GM18867 (cell line): ENCODE results near the gene LGALS7.
"Not testable (repeated sequence)": the region's sequence is repeated elsewhere in the genome, so short reads cannot be mapped to it uniquely, and the experiment has no call there.

Experiments used
- ATAC-seq: cut with Tn5 transposase; IDR thresholded peaks from one replicate; pipeline ENCODE4 v1.9.1; 2021; ENCODE audit warnings: mild to moderate bottlenecking, moderate library complexity; ENCODE audit not compliant: unreplicated experiment

LGALS7 gene

DNA sequence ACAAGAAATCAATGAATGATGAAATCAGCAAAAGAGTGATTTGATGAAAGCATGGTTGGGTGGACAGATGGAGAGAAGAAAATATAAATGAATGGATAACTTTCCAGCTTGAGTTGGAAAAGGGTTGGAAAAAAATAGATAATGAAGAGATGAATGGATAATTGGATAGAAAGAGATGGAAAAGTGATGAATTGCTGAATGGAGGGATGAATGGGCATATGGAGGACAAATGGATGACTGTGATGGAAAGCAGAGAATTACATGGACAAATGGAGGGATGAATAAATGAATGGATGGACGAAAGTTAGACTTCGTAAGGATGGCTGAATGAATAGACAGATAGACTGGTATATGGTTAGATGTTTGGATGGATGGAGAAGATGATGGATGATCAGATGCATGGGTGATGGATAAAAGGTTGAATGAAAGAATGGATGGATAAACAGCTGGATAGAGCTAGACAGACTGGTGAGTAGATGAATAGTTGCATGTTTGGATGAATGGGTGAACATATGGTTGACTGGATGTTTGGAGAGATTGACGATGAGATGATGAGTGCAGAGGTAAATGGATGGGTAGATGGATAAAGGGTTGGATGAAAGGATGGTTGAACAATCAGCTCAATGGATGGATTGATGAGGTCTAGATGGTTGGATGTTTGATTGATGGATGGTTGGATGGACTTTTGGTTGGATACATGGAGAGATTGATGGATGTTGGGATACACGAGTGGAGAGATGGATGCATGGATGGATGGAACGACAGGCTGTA lies 27.4 kb upstream of the LGALS7 start:
- ATAC-seq: no peak

DNA sequence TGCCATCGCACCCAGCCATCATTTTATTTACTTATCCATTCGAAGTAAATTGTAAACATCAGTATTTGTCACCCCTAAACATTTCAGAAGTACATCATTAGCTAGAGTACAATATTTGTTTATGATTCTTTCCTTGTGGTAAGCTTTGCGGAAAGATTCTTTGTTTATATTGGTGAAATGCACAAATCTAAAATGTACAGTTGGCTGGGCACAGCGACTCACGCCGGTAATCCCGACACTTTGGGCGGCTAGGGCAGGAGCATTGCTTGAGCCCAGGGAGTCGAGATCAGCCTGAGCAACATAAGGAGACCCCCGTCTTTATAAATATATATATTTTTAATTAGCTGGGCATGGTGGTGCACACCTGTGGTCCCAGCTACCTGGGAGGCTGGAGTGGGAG lies 25.8 kb upstream of the LGALS7 start:
- no peak for ATAC-seq

DNA sequence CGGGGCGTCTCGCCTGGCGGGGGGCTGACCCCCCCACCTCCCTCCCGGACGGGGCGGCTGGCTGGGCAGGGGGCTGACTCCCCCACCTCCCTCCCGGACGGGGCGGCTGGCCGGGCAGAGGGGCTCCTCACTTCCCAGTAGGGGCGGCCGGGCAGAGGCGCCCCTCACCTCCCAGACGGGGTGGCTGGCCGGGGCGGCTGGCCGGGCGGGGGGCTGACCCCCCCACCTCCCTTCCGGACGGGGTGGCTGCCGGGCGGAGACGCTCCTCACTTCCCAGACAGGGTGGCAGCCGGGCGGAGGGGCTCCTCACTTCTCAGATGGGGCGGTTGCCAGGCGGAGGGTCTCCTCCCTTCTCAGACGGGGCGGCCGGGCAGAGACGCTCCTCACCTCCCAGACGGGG lies 24.5 kb upstream of the LGALS7 start:
- not testable (repeated sequence) for ATAC-seq

DNA sequence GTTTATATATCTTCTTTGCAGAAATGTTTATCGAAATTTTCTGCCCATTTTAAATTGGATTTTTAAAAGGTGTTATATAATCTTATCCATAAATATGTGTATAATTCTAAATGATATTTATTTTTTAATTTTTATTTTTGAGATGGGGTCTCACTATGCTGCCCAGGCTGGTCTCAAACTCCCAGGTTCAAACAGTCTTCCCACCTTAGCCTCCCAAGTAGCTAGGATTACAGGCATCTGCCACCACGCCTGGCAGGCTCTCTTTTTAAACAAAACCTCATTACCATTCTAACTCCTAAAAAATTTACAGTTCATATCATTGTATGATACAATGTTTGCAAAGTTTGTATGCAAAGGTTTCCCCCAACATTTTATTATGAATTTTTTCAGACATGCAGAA lies 22.8 kb upstream of the LGALS7 start:
- ATAC-seq: no peak

DNA sequence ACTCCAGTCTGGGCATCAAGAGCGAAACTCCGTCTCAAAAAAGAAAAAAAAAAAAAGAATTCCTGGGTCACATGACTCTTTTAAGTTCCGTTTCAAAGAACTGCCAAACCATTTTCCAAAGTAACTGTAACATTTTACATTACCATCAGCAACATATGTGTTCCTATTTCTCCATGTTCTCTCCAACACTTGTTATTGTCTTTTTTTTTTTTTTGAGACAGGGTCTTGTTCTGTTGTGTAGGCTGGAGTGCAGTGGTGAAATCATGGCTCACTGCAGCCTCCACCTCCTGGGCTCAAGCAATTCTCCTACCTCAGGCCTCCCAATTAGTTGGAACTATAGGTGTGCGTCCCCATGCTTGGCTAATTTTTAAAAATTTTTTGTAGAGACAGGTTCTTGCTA lies 22.2 kb upstream of the LGALS7 start:
- ATAC-seq: no peak

DNA sequence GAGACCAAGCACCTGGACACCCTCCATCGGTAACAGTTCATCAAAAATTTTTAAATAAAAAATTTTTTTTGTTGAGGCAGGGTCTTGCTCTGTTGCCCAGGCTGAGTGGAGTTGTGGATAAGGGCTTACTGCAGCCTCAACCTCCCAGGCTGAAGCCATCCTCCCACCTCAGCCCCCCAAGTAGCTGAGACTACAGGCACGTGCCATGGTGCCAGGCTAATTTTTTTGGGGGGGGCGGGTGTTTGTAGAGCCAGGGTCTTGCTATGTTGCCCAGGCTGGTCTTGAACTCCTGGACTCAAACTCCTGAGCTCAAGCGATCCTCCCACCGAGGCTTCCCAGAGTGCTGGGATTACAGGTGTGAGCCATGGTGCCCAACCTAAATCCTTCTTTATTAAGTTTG lies 20.4 kb upstream of the LGALS7 start:
- ATAC-seq: no peak

DNA sequence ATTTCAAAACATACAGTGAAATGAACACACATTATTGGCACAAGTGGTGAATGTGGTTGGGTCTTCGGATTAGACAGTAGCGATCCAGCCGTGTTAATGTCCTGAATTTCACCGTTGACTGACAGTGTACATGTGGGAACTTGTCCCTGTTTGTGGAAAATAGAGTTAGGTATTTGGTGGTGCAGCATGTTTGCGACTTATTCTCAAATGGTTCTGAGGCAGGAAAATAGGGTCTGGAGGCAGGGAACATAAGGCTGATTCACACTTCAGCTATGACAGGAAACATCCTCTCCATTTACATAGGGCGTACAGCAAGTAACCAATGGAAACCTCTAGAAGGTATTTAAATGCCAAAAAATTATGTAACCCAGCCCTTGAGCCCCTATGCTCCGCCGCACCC lies 19.9 kb upstream of the LGALS7 start:
- no peak for ATAC-seq

DNA sequence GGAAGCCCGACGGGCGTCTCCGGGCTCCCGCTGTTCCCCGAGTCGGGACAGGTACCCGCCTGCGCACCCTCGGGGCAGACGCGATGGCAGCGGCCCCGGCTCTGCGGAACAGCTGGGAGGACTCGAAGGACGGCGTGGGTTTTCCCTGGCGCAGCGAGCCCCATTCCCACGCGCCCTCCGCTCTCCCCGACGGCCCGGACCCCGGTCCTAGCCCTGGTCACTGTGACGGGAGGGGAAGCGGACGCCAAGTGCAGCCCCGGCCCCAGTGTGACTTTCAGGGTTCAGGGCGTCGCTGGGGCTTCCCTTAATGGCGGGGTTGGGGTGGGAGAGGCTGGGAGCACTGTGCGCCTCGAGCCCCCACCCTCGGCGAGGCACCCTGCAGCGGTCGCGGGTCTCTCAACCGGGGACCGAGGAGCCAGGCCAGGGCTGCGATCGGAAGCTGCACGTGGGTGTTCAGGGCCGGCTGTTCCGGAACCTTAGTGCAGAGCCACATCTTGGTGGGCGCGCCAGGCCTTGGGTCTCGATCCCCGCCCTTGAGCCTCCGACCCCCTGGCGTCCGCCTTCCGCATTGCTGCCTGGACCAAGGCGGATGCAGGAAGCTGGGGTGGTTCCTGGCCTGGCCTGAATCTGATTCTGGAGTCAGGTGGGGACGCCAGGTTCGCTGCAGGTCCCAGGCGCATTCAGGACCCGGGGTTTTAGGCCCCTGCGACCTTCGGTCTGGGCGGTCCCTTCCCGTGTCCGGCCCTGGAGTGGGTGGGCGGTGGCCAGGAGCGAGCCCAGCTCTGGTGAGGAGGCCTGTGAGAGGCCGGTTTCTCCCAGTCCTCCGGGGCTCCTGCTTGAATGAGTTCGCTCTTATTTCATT lies 19.2 kb upstream of the LGALS7 start:
- no peak for ATAC-seq

DNA sequence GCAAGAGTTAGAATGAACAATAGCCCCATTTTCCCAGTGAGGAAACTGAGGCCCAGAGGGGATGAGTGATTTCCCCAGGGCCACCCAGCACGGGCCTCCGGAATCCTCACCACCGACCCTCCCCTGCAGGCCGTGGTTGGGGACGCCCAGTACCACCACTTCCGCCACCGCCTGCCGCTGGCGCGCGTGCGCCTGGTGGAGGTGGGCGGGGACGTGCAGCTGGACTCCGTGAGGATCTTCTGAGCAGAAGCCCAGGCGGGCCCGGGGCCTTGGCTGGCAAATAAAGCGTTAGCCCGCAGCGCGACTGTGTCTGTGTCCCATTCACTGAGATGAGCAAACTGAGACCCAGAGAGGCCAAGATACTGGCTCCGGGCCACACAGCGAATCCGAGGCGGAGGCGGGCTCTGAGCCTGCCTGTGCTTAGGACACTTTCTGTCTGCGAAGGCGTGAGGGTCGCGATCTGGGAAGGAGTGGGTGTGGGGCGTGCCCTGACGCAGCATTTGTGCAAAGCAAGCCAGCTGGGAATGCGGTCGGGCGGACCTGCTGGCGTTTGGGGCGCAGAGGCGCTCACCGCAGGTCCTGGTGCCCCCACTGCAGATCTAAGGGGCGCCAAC lies 18.2 kb upstream of the LGALS7 start:
- ATAC-seq: not testable (repeated sequence)

DNA sequence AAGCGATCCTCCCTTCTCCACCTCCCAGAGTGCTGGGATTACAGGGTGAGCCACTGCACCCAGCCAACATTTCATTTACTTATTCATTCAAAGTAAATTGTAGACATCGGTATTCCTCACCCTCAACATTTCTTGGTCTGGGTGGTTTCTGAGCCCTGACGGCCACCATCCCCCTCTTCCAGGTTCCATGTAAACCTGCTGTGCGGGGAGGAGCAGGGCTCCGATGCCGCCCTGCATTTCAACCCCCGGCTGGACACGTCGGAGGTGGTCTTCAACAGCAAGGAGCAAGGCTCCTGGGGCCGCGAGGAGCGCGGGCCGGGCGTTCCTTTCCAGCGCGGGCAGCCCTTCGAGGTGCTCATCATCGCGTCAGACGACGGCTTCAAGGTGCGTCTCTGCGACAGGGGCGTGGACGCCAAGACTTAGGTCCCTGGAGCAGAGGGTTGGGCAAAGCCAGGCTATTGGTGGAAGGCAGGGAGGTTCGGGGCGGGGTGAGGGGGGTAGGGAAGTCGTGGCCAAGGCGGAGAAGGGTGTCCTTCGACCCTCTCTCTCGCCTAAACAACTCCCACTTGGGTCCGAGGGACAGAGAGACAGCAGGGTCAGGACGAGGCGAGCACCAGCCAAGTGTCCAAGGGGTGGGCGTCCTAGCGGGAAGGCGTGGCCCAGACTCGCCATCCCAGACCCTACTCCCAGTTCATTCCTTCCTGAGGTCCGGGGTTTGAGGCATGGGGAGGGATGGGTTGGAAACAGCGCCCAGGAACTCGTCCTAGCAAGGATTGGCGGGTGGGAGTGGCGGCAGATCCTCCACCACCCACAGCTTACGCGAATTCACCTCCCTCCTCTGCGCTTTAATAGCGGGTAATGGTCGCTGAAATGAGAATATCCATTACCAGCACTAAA lies 17.4 kb upstream of the LGALS7 start:
- ATAC-seq: not testable (repeated sequence)

DNA sequence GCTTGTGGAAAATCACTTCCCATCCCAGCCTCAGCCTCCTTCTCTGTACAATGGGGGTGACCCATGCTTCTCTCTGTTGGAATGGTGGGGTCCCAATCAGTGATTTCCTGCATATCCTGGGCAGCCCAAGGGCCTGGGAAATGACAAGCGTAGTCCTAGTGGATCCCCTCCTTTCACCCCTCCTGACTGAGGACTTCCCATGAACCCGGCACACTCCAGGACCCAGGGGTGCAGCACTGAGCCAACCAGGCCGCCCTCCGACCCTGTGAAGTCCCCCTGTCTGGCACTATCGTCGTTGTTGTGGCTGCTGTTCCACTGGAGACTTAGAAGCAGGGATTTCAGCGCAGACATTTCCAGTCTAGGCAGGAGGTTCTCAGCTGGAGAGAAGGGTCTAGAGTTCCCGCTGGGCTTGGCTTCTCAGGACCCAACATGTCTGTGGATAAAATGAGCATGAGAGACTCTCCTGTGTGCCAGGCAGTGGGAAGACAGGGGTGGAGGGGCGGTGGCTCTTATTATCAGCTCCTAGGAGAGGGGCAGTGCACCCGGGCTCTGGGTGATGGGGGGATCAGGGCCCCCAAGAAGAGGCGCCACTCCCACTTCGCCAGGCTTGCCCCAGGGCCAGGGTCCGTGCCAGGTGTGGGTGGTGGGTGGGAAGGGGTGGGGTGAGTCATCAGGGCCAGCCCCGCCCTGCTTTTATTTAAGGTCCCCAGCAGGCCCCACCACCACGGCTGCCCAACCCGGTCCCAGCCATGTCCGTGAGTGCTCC lies 15.3 kb upstream of the LGALS7 start, which contains the start of gene LGALS7B:
TSS of gene LGALS7B (plus strand) at position 723 of the 766 bp plus-strand sequence. CDS start at position 750, 27 bp downstream.
- ATAC-seq: no peak

DNA sequence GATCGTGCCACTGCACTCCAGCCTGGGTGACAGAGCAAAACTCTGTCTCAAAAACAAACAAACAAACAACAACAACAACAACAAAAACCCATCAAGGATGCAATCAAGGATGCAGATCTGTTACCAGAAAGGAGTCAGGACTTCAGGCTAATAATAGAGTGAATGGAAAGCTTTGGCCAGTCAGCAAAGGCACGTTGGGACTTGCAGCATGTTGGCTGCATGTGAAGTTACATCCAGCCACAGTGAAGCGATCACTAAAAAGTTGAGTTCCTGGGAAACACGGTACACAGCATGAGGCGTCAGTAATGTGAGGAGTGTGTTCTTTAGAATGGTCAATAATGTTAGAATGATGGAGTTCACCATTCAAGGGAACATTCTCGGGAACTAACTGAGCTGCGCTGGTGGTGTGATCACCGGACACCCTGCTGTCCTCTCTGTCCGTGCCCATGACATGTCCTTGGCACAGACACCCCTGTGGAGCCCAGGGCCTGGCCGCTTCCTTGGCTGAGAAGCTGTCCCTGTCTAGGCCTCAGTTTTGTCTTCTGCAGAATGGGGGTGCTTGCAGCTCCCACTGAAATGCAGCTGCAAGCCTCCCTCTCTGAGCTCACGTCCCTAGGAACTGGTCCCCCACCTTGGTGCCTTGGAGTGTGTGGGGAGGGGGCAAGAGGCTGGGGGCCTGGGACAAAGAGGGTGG lies 13.4 kb upstream of the LGALS7 start:
- ATAC-seq: no peak

DNA sequence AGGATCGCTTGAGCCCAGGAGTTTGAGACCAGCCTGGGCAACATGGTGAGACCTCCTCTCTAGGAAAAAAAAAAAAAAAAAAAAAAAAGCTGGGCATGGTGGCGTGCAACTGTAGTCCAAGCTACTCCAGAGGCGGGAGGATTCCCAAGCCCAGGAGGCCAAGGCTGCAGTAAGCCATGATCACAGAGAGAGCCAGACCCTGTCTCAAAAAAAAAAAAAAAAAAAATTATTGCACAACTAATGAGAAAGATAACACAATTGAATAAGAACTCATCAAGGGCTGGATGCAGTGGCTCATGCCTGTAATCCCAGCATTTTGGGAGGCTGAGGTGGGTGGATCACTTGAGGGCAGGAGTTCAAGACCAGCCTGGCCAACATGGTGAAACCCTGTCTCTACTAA lies 12.7 kb upstream of the LGALS7 start:
- ATAC-seq: not testable (repeated sequence)

DNA sequence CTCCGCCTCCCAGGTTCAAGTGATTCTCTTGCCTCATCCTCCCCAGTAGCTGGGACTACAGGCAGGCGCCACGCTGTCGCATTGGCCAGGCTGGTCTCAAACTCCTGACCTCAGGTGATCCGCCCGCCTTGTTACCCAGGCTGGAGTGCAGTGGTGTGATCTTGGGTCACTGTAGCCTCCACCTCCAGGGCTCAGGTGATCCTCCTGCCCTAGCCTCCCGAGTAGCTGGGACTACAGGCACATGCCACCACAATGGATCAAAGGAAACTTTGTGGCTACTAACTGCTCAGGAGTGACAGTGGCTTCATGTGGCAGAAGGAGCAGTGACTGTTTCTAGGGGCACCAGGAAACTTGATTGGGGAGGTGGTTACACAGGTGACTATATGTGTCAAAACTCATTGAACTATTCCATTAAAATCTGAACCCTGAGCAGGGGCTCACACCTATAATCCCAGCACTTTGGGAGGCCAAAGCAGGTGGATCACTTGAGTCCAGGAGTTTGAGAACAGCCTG lies 11.9 kb upstream of the LGALS7 start:
- ATAC-seq: no peak

DNA sequence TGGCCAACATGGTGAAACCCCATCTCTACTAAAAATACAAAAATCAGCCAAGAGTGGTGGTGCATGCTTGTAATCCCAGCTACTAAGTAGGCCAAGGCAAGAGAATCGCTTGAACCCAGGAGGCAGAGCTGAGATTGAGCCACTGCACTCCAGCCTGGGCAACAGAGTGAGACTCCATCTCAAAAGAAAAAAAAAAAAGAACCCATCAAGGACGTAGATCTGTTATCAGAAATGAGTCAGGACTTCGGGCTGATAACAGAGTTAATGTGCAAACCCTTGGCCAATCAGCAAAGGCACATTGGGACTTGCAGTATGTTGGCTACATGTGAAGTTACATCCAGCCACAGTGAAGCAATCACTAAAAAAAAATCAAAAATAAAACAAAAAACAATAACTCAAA lies 10.9 kb upstream of the LGALS7 start:
- no peak for ATAC-seq

DNA sequence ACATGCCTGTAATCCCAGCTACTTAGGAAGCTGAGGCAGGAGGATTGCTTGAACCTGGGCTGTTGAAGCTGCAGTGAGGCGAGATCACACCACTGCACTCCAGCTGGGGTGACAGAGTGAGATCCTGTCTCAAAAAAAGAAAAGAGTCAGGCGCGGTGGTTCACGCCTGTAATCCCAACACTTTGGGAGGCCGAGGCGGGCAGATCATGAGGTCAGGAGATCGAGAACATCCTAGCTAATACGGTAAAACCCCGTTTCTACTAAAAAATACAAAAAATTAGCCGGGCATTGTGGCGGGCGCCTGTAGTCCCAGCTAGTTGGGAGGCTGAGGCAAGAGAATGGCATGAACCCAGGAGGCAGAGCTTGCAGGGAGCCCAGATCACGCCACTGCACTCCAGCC lies 8.9 kb upstream of the LGALS7 start:
- not testable (repeated sequence) for ATAC-seq

DNA sequence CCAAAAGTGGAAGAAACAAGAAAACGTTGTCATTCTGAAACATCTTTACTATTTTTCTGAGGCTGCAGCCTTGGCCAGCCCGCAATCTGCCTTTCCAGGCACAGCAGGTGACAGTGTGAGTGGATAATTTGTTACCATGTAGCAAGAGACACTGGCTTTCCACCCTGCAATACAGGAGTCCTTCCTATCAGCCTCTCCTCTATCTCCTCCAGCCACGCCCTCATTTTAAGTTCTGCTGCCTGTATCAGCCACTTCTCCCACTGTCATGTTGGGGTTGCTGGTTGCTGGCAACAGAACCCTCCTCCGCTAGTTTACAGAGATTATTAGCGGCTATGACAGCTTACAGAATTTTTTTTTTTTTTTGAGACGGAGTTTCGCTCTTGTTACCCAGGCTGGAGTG lies 7.7 kb upstream of the LGALS7 start:
- ATAC-seq: no peak

DNA sequence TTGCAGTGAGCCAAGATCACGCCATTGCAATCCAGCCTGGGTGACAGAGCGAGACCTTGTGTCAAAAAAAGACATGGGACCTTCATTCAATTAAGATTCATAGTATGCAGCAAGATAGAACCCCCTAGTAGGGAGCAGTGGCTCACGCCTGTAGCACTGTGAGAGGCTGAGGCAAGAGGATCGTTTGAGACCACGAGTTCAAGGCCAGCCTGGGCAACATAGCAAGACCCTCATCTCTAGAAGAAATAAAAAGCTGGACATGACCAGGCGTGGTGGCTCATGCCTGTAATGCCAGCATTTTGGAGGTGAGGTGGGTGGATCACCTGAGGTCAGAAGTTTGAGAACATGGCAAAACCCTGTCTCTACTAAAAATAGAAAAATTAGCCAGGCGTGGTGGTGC lies 7.1 kb upstream of the LGALS7 start:
- no peak for ATAC-seq

DNA sequence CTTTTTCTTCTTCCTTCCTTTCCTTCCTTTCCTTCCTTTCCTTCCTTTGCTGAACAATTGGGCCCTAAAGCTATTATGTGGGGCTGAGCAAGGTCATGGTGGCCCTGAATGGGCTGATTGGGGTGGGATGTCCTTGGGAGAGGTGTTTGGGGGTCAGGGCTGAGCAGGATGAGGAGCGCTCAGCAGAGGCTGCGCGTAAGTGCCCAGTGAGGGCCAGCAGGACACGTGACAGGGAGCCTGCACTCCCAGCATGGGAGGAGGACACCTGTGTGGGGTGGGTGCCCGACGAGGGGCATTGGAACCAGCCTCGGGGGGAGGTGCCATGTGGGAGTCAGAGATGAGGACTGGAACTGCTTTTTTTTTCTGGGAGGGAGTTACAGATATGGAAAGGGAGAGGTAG lies 5.4 kb upstream of the LGALS7 start:
- ATAC-seq: no peak
